PC-9 (cell line): ENCODE measurements around the gene RELL1.

Experiments
- EZH2 ChIP-seq: fragments of 200-600 bp; sonication (generic); IDR thresholded peaks from 2 replicates; pipeline ENCODE4 v1.8.0; 2017; ENCODE audit warnings: antibody characterized with exemption, low read depth
- TF ChIP-seq, protein P1 (sequence below): fragments of 200-600 bp; sonication (generic); conservative IDR thresholded peaks from 2 replicates; pipeline ENCODE4 v1.6.1; 2017; ENCODE audit warnings: mixed run types, antibody characterized with exemption, mild to moderate bottlenecking, moderate library complexity

- TF ChIP-seq, protein P1, sequence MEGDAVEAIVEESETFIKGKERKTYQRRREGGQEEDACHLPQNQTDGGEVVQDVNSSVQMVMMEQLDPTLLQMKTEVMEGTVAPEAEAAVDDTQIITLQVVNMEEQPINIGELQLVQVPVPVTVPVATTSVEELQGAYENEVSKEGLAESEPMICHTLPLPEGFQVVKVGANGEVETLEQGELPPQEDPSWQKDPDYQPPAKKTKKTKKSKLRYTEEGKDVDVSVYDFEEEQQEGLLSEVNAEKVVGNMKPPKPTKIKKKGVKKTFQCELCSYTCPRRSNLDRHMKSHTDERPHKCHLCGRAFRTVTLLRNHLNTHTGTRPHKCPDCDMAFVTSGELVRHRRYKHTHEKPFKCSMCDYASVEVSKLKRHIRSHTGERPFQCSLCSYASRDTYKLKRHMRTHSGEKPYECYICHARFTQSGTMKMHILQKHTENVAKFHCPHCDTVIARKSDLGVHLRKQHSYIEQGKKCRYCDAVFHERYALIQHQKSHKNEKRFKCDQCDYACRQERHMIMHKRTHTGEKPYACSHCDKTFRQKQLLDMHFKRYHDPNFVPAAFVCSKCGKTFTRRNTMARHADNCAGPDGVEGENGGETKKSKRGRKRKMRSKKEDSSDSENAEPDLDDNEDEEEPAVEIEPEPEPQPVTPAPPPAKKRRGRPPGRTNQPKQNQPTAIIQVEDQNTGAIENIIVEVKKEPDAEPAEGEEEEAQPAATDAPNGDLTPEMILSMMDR, result no peak
- no peak for TF ChIP-seq EZH2
Measured at GRCh38 chr4:37568489-37568888, 117.7 kb downstream of the RELL1 start.
